ENCODE data around the gene ITGAV.
"Not testable (repeated sequence)": the region's sequence is repeated elsewhere in the genome, so short reads cannot be mapped to it uniquely, and the experiment has no call there.

The ITGAV gene

DNA sequence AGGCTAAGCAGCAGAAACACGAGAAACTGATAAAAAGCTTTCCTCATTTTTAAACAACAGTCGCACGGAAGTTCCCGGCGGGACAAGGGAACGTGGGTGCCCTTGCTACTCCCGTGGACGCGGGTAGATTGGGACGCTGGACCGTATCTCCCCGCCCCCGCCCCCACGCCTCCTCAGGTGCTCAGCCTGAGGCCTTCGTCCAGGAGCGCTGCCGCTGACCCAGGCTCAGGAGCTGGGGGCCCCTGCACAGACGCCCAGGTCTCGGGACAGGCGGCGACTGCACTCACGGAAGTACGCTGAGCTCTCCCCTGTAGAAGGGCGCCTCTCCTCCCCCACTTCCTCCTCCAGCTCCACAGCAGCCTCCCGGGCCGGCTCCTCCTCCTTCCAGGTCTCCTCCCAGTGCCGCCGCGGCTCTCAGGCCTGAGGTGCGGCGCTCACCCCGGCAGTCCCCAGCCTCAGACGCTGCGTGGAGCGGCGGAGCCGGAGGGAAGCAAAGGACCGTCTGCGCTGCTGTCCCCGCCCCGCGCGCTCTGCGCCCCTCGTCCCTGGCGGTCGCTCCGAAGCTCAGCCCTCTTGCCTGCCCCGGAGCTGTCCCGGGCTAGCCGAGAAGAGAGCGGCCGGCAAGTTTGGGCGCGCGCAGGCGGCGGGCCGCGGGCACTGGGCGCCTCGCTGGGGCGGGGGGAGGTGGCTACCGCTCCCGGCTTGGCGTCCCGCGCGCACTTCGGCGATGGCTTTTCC is at the start of gene ITGAV:
Gene ITGAV (plus strand): TSS at position 445 of the 738 bp plus-strand sequence. CDS start 283 bp downstream, at position 728.
- peak; percentile 85 to 87 for DNase-seq

DNA sequence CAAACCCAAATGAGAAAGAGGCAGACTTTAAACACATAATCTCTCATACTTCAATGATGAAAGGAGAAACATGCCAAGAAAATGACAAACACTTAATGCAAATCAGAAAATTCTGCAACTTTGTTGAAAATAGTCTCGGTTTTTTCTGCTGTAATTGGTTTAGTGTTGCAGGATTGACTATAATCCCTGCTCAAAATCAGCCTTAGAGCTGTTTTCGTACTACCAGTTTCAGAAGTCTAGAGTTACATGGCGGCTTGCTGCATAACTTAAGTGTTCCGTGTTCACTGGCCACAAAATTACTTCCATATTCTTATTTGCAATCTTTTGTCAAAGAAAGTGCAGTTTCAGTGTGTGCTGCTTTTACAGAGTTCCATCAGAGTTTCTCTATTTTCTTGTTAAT is 48.9 kb upstream of the ITGAV start:
- no peak for DNase-seq

DNA sequence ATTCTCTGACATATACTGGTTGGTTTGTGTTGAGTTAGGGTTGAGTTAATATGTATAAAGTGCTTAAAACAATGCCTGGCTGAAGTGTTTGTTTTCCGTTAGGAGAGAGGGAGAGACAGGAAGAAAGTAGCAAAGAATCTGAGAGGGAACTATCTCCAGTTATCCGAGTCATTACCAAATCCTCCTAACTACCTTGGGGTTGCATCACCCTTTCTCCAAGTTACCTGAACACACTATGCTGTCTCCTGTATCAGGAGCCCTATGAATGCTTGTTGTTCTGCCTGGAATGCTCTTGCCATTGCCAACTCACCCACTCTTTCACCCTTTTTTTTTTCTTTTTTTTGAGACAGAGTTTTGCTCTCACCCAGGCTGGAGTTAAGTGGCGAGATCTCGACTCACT is 47.9 kb upstream of the ITGAV start:
- DNase-seq = no peak

DNA sequence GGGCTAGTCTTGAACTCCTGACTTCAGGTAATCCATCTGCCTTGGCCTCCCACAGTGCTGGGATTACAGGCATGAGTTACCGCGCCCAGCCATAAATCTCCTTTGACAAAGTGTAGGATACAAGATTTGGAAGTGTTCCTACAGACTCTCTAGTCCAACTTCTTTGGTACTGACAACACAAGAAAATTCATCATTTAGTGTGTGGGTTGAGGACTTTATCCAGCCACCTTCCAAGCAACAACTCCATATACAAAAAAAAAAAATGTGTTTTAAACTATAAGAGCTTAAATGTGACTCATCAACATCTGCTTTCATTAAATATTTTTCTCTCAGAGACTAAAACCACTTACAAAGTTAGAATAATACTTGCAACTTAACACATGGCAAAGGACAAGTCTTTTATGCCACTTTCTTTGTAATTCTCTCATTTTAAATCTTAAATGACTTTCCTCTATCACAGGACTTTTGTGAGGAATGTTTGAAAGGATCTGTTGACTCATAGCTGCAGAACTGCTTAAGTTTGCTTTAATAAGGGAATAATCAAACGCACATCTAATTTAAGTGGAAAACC is 46.2 kb upstream of the ITGAV start:
- peak in 1 of 2 experiments; percentile 42 for DNase-seq

DNA sequence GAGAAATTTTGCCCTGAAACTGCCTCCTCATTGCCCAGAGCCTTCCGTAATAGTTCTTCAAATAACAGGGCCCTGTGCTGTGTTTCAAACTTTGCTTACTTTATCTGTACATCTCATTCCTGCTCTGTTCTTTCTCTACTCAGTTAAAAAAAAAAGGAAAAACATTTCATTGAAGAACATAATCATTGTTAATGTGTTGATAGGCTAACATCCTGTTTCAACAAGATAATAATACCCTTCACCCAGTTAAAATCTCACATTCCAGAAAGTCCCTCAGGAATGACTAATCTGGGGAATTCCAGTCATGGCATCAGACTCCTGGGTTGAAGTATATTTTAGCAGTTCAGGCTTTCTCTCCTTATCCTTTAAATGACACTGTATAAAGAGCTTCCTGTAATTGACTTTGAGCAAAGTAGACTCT is 45.6 kb upstream of the ITGAV start:
- peak; percentile 39 to 90 for DNase-seq

DNA sequence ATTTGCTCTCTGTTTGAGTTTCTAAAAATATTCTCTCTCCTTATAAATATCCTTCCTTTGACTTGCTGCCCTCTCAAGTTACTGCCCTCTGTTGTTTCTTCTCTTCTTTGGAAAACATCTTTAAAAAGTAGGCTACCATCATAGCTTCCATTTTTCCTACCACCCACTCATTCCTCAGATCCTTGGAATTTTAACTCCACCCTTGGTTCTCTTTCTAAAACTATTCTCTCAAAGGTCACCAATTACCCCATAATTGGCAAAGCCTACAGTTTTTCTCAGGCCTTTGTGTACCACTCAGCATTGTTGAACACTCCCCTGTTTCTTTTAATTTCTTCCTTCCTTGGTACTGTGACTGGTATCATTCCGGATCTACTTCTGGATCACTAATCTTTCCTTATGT is 43.0 kb upstream of the ITGAV start:
- no peak for DNase-seq

DNA sequence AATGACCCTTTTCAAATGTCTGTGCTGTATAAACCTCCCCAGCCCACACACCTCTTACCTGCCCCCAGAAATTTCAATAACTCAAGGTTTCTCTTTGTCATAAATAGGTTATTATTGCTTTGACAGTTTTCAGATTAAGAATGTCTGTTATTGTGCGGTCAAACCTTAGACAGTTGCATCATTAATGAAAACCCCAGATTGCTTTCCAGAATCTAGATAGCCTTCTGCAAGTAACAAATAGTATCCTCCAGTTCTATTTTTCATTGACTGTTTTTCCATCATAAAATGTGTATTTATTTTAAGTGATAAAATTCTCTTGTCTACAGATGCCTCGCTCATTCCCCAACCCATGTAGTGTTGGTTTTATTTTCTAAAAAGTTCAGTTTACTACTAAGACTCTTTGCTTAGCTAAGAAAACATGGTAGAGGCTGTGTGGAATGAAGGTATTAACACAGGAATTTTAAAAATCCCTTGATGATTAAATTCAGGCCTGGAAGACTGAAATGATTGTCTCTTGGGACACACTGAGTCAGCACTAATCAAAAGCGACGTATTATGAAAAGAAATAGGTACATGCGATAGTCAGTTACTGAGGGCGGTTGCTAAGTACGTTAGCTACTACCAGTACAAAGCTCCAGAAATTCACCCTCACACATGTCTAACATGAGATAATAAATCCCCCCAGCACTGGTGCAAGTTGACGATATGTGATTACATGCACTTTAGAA is 38.4 kb upstream of the ITGAV start:
- DNase-seq = no peak

DNA sequence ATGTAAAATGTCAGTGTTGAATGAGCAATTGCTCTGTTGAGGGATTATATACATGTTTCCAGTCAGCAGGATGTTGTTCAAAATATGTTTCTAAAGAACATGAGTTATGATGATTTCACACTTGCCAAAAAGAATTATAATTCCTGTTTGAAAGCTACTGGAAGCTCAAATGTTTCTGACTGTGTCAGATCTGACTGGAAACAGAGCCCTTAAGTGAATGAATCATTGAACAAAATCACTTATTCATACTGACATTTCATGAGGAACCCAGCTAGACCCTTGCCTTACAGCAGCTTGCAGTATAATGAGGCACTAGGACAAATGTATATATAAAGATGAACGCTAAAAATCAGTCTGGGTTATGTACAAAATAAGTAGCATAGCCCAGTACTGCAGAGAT is 35.4 kb upstream of the ITGAV start:
- DNase-seq = no peak

DNA sequence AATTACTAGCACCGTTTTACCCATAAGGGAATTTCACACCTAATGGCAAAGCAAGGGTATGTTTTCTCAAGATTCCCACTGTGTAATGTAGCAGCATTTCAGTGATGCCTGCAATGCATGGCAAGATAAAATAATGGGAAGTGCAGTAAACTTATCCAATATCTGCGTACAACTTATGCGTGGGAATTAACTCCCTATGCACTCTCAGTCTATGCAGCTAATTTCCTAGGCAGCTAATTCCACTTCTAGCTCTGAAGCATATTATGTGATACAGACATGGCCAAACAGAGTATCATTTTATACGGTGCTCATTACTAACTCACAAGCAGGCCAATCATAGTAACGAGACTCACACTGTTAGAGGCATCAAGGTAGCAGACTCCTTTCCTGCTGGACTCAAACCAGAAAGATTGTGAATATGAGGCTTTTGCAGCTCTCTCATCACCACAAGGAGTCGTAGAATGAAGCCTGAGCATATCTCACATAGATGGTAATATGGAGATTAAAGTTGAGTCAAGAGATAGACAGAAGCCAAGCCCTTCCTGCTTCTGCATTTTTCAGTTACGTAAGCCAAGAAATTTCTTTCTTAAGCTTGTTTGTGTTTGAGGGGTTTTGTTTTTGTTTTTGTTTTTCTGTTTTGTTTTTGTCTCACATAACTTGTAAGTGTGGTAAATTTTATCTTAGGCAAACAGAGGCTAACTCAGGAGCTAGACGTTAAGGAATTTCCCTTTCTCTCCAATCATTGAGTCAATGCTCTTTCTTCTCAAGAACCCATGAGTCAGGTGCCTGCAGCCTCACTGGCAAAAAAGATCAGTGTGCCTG is 34.8 kb upstream of the ITGAV start:
- no peak for DNase-seq

DNA sequence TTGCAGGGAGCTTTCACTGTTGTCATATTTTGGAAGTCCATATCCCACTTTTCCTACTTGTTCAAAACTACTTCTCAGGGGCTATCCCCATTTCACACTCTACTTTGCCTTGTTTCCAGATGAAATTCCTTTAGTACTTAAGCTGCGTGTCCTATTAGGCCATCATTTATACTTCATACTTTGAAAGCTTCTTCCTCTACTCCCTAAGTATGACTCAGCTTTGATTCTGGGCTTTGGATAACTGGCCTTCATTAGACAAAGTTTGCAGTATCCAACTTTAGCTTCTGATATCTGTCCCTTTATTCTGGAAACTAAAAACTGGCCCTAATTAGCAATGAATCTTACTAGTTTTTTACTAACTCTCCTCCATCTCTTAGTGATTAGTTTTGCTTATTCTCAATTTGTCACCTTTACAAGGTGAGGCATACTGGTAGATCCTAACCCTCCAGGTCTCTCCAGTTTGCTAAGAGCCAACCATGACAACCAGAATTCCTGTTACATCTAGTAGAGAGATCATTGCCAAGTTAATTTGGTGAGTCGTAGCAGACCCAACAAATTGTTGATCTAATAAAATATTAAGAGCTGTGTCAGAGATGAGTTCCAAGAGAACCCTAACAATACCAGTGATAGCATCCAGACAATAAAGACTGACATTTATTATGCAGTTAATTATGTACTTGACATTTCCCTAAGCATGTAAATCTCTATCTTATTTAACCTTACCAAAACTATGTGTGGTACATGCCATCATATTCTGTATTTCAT is 31.2 kb upstream of the ITGAV start:
- DNase-seq = no peak

DNA sequence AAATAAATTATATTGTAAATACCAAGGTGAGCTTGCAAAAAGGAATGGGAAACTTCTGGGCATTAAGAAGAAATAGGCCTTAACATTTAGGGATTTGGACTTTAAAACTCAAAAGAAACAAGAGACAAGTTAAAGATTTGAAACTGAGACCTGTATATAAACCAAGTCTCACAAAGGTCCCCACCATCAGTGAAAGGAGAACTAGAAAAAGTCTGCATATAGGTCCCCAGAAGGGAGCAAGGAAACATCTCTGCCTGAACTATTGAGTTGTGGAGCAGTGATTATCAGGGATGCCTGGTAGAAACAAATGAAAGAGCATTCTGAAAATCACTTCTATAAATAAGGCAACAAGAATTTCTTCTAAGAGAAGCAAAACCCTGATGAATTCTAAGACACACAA is 30.5 kb upstream of the ITGAV start:
- DNase-seq = no peak

DNA sequence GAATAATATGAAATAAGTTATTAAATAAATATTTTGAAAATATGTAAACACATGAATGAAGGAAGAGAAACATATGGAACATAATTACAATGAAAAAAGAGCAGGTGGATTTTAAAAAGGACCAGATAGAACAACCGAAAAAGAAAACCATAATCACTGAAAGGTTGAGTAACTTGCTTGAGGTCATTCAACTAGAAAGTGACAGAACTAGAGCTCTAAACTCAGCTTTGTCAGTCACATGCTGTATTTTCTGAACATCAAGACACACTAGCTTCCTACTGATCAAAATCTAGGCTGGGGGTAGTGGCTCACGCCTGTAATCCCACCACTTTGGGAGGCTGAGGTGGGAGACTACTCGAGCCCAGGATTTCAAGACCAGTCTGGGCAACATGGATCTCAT is 30.0 kb upstream of the ITGAV start:
- no peak for DNase-seq

DNA sequence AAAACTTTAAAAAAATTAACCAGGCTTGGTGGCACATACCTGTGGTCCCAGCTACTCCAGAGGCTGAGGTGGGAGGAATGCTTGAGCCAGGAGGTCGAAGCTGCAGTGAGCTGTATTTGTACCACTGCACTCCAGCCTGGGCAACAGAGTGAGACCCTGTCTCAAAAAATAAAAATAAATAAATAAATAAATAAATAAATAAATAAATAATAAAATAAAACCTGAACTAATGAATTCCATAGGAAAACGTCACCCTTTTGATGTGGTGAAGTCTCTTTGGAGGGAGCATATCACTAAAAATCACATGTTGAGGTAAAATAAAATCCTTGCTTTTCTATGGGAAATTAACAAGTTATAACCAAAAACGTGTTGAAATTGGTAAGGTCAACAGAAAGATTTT is 29.6 kb upstream of the ITGAV start:
- no peak for DNase-seq

DNA sequence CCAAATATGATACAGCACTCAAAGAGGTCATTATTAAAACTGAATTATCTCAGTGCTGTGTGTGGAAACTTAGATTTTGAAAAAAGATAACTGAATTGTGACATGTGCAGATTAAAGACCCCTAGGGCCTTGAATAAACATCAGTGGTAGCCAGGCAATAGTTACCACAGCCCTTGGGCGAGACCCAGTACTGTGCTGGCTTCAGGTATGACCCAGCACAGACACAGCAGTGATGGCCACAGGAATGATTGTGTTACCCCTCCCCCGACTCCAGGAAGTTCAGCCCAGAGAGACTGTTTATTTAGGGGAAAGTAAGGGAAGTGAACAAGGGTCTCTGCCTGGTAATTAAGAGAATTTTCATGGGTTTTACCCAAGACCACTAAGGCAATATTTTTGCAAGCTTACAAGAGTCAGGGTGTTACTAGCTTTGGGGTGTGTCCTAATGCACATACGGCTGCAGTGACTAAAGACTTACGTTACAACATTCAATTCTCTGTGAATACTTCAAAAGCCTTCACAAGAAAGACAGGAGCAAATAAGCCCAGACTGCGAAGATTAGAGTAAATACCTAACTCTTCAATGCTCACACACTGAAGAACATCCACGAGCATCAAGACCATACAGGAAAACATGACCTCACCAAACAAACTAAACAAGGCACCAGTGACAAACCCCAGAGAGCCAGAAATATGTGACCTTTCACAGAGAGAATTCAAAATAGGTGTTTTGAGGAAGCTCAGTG is 28.2 kb upstream of the ITGAV start:
- no peak for DNase-seq

DNA sequence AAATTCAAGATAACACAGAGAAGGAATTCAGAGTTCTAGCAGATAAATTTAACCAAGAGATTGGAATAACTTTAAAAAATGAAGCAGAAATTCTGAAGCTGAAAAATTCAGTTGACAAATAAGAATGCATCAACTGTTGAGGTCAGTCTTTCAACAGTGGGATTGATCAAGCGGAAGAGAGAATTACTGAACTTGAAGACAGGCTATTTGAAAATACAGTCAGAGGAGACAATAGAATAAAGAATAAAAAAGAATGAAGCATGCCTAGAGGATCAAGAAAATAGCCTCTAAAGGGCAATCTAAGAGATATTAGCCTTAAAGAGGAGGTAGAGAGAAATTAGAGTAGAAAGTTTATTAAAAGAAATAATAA is 27.7 kb upstream of the ITGAV start:
- DNase-seq = no peak

DNA sequence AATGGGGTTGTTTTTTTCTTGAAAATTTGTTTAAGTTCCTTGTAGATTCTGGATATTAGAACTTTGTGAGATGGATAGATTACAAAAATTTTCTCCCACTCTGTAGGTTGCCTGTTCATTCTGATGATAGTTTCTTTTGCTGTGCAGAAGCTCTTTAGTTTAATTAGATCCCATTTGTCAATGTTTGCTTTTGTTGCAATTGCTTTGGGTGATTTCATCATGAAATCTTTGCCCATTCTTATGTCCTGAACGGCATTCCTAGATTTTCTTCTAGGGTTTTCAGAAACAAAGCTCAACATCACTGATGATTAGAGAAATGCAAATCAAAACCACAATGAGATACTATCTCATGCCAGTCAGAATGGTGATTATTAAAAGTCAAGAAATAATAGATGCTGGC is 21.3 kb upstream of the ITGAV start:
- not testable (repeated sequence) for DNase-seq

DNA sequence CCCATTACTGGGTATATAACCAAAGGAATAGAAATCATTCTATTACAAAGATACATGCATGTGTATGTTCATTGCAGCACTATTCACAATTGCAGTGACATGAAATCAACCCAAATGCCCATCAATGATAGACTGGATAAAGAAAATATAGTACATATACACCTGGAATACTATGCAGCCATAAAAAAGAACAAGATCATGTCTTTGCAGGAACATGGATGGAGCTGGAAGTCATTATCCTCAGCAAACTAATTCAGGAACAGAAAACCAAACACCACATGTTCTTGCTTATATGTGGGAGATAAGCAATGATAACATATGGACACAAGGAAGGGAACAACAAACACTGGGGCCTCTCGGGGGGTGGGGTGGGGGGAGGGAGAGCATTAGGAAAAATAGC is 20.7 kb upstream of the ITGAV start:
- not testable (repeated sequence) for DNase-seq

DNA sequence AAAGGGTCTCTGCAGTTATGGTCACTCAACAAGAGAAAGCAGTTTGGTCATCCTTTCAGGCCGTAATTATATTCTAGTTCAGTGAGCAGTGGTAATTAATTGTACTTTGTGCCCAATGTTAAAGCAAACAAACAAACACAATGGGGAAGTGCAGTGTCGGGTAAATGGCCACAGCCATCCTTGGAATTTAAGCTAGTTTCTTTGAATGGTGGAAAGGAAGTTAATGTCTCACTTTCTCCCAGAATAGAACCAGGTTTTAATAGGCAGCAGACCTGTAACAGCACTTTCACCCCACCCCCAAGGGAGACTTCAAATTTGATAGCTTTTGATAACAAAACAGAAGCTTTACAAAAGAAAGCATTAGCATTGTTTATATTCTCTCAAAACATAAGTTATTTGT is 20.0 kb upstream of the ITGAV start:
- no peak for DNase-seq

DNA sequence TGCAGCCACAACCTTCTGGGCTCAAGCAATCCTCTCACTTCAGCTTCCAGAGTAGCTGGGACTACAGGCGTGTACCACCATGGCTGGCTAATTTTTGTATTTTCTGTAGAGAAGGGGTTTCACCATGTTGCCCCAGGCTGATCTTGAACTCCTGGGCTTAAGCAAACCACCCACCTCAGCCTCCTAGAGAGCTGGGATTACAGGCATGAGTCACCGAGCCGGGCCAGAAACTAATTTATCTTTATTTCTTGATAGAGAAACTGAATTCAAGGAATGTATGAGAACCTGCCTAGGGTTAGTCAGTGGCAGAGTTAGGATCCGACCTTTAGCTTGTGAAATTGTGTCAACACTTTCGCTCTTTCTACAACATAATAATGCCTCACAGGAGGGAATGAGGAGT is 19.3 kb upstream of the ITGAV start:
- DNase-seq = peak in 1 of 2 experiments; percentile 9

DNA sequence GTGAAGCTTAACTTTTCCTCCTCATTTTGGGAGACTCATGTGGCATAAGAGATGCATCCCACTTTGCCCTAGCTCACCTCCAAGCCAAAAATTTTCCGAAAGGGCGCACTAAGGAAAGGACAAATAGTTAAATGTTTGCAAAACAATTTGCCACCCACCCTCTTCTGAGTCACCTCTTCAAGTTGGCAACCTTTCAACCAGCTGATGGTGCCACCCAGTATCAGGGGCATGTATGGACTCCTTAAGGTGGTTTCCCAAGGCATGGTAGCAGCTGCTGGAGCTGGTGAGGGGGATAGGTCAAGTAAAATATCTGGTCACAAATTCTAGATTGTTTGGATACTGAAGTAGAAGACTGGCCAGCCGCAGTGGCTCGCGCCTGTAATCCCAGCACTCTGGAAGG is 17.2 kb upstream of the ITGAV start:
- peak in 1 of 2 experiments; percentile 23 for DNase-seq

DNA sequence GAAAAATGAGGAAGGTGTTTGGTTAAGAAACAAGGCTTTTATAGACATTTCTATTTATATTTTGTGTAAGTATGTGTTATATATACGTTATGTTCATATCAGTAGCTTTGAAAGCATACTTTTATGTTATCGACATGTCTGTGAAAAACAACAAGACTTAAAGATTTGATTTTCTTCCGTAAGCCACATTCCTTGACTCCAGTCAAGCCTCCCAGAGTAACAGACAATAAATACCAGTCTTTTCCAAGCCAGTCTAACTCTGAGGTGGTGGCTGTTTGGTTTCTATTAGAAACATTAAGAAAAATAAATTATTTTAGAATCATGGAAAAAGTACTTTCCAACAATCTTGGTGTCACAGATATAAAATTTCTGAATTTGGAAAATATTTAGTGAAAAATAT is 16.3 kb upstream of the ITGAV start:
- DNase-seq = no peak

DNA sequence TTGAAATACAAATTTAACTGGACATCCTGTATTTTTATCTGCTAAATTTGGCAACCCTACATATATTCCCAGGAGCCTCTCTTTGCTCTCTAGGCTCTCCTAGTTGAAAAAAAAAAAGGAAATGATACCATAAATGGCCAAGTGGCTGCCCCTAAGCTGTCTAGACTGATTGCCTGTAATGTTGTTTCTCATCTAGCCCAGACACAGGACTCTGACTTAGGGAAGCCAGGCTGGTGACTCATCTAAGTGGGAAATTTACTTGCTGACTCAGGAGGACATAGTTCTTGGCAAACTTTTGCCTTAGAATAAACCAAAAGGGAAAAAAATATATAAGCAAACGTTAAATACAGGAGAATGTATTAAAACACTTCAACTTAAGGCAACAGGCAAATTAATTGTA is 14.6 kb upstream of the ITGAV start:
- DNase-seq = peak; percentile 87 to 97

All from SW 1271 (cell line).